PFSK-1 (cell line): ENCODE measurements around the gene ABHD16A.

ENCODE experiments used
- FOXP2 ChIP-seq: optimal IDR thresholded peaks from 2 replicates; pipeline ENCODE3; 2011; ENCODE audit warnings: borderline replicate concordance, control low read depth, inconsistent platforms; ENCODE audit not compliant: insufficient read depth; ENCODE audit errors: extremely low read length, extremely low read depth
- POLR2AphosphoS5 ChIP-seq: IDR thresholded peaks from 2 replicates; pipeline ENCODE4 v1.6.1; 2012; ENCODE audit warnings: low read depth, mild to moderate bottlenecking, control low read depth, low read length, moderate library complexity
- REST ChIP-seq, 2 experiments: IDR thresholded peaks; 2 replicates each; pipeline versions ENCODE4 v1.6.1 to v1.8.0; 2011 to 2012; ENCODE audit warnings: low read depth in 2 of 2, low read length in 2 of 2, control low read depth in 1 of 2, inconsistent platforms in 1 of 2, mild to moderate bottlenecking in 1 of 2, moderate library complexity in 1 of 2; ENCODE audit not compliant: insufficient read depth in 1 of 2
- SIN3A ChIP-seq: IDR thresholded peaks from 2 replicates; pipeline ENCODE4 v1.6.1; 2012; ENCODE audit warnings: mild to moderate bottlenecking, low read length, moderate library complexity, borderline replicate concordance; ENCODE audit not compliant: insufficient read depth
- TAF1 ChIP-seq: IDR thresholded peaks from 2 replicates; pipeline ENCODE4 v1.6.1; 2012; ENCODE audit warnings: low read length, control low read depth, borderline replicate concordance; ENCODE audit not compliant: insufficient read depth

Gene ABHD16A

GRCh38 chr6:31727034-31727716, 24.1 kb upstream of the ABHD16A start:
- TF ChIP-seq FOXP2, result no peak
- no peak for TF ChIP-seq REST (IDR thresholded peaks at IDR 0.05; ENCODE audit: insufficient read depth in 1 of 2, low read depth in 2 of 2, low read length in 2 of 2)
- no peak for TF ChIP-seq TAF1
- no peak for TF ChIP-seq SIN3A
- TF ChIP-seq POLR2AphosphoS5, result no peak

GRCh38 chr6:31725502-31726350, 22.6 kb upstream of the ABHD16A start:
- TF ChIP-seq SIN3A, result no peak
- no peak for TF ChIP-seq POLR2AphosphoS5
- no peak for TF ChIP-seq FOXP2
- TF ChIP-seq TAF1, result no peak
- no peak for TF ChIP-seq REST (IDR thresholded peaks at IDR 0.05; ENCODE audit: insufficient read depth in 1 of 2, low read depth in 2 of 2, low read length in 2 of 2)

- TF ChIP-seq POLR2AphosphoS5, result no peak
- no peak for TF ChIP-seq SIN3A
- TF ChIP-seq REST (IDR thresholded peaks at IDR 0.05; ENCODE audit: insufficient read depth in 1 of 2, low read depth in 2 of 2, low read length in 2 of 2), result no peak
- TF ChIP-seq FOXP2, result no peak
- no peak for TF ChIP-seq TAF1
Measured at GRCh38 chr6:31723980-31724691, 21.0 kb upstream of the ABHD16A start.

- TF ChIP-seq REST (IDR thresholded peaks at IDR 0.05; ENCODE audit: insufficient read depth in 1 of 2, low read depth in 2 of 2, low read length in 2 of 2), result no peak
- TF ChIP-seq SIN3A, result no peak
- no peak for TF ChIP-seq FOXP2
- TF ChIP-seq TAF1, result no peak
- TF ChIP-seq POLR2AphosphoS5, result no peak
Measured at GRCh38 chr6:31723245-31723979, 20.3 kb upstream of the ABHD16A start, which contains the start of gene MPIG6B. MPIG6B (plus strand) TSS chr6:31723373; CDS start chr6:31723384, 11 bp downstream.
